Measurements from ENCODE around the gene HOXB3.

- no peak for TF ChIP-seq POLR2A (IDR thresholded peaks at IDR 0.05)
- no peak for TF ChIP-seq CTCF (IDR thresholded peaks at IDR 0.05)
These were observed 45.0 kb downstream of the HOXB3 start, which contains the start of gene HOXB2 for GRCh38 chr17:48545022-48545375.

Data from sigmoid colon (tissue), 3 donors.